Measurements from ENCODE around the gene FBXL7.

GRCh38 chr5:15819617-15820016, 319.6 kb downstream of the FBXL7 start:
- TF ChIP-seq CTCF (IDR thresholded peaks at IDR 0.05; ENCODE audit: borderline replicate concordance, extremely low read depth, low read length, poor library complexity, severe bottlenecking) (no peak), EZH2 (IDR thresholded peaks at IDR 0.05; ENCODE audit: borderline replicate concordance, low read depth, low read length, severe bottlenecking) (no peak)

Data from DND-41 (cell line).